Activated CD8-positive, alpha-beta T cell treated with anti-CD3 and anti-CD28 coated beads for 36 hours (primary cell): Measurements from ENCODE around the gene TSC22D3. TPM values are rescaled to one million over a fixed set of nuclear protein-coding genes. Genes with fewer than 3 reads are reported as not detected.

Source experiments
- ATAC-seq: fragments of 200-7000 bp; cut with Tn5 transposase; one replicate; pipeline ENCODE4 v1.10.0; 2021; ENCODE audit warnings: mild to moderate bottlenecking, moderate library complexity
- CTCF ChIA-PET: fragments of 350-600 bp; sonication (Branson Sonifier 250); formaldehyde crosslinking; loops from one replicate; lab custom pipeline; 2021; ENCODE audit warnings: antibody characterized with exemption; lab: Charles Lee
- POLR2A ChIA-PET: fragments of 350-600 bp; sonication (Branson Sonifier 250); formaldehyde crosslinking; loops from one replicate; lab custom pipeline; 2021; ENCODE audit warnings: antibody characterized with exemption; lab: Charles Lee
- DNase-seq: peaks from one replicate; pipeline ENCODE4 v3.0.0-alpha.2; 2020
- H3K27ac Mint-ChIP-seq: one replicate; pipeline ENCODE4 v1.8.0; 2021; ENCODE audit warnings: mild to moderate bottlenecking, mixed read lengths
- H3K27me3 Mint-ChIP-seq: one replicate; pipeline ENCODE4 v1.8.0; 2021; ENCODE audit warnings: mixed read lengths
- H3K36me3 Mint-ChIP-seq: one replicate; pipeline ENCODE4 v1.8.0; 2021; ENCODE audit warnings: low read depth, mixed read lengths
- H3K4me1 Mint-ChIP-seq: one replicate; pipeline ENCODE4 v1.8.0; 2021; ENCODE audit warnings: low read depth, mixed read lengths
- H3K4me3 Mint-ChIP-seq: one replicate; pipeline ENCODE4 v1.8.0; 2021; ENCODE audit warnings: mild to moderate bottlenecking, moderate library complexity, mixed read lengths
- H3K9me3 Mint-ChIP-seq: one replicate; pipeline ENCODE4 v1.8.0; 2021; ENCODE audit warnings: mixed read lengths
- intact Hi-C: fragments of 100-400 bp; cut with micrococcal nuclease; formaldehyde crosslinking; loops from one replicate; pipeline ENCODE4 v1.10.0; 2022
- total RNA-seq, 2 experiments: library from RNA; stranded (reverse); gene quantifications; one replicate each; pipeline ENCODE4 v1.2.3, GENCODE V29; 2021
- TF ChIP-seq, protein P1 (sequence below): fragments of 200-600 bp; IDR thresholded peaks from one replicate; pipeline ENCODE4 v1.8.0; 2022; ENCODE audit warnings: antibody characterized with exemption, mild to moderate bottlenecking

The TSC22D3 gene
- total RNA-seq, 2 experiments from 2014 or later, result 47.2 to 50.5 TPM

DNA sequence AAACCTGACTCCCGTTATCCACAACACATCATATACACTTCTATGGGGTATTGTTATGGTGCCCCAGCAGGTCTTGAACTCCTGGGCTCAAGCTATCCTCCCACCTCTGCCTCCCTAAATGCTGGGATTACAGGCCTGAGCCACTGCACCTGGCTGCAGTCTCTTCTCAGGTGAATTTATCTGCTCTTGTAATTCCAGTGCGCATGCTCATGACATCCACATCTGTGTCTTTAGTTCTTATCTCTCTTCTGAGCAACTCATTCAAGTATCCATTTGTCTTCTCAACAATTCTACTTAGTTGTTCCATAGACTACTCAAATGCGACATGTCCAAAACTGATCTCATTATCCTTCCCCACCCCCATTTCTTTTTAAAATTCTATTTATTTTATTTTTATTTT, 29.6 kb upstream of the TSC22D3 start:
- Mint-ChIP-seq H3K27me3 (peaks cover 1% of the 10 kb centered on the region), H3K4me3 (no peak overlapping the region), H3K27ac (no peak overlapping the region), H3K4me1 (no peaks in the 10 kb centered on the region), H3K9me3 (no peaks in the 10 kb centered on the region), H3K36me3 (no peaks in the 10 kb centered on the region)
- TF ChIP-seq, protein P1, sequence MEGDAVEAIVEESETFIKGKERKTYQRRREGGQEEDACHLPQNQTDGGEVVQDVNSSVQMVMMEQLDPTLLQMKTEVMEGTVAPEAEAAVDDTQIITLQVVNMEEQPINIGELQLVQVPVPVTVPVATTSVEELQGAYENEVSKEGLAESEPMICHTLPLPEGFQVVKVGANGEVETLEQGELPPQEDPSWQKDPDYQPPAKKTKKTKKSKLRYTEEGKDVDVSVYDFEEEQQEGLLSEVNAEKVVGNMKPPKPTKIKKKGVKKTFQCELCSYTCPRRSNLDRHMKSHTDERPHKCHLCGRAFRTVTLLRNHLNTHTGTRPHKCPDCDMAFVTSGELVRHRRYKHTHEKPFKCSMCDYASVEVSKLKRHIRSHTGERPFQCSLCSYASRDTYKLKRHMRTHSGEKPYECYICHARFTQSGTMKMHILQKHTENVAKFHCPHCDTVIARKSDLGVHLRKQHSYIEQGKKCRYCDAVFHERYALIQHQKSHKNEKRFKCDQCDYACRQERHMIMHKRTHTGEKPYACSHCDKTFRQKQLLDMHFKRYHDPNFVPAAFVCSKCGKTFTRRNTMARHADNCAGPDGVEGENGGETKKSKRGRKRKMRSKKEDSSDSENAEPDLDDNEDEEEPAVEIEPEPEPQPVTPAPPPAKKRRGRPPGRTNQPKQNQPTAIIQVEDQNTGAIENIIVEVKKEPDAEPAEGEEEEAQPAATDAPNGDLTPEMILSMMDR, result no peak
- ATAC-seq (no peak), DNase-seq (no peak)
- ChIA-PET POLR2A (no interaction called here), CTCF (no interaction called here)
- intact Hi-C loops, result no loop called here

DNA sequence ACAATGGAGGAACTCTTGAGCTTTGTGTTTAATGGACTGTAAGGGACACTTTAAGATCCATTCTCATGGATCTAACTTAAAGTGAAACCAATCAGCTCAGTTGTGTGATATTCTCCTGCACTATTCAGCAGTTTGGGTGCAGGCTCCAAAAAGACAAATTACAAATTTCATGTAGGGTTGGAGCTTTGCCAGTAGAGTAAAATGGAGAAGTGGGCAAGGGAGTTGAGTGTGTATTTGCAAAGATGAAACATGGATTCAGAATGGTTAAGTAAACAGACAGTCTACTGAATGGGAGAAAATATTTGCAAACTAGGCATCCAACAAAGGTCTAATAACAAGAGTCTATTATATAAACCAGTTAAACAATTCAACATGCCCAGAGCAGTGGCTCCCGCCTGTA, 28.8 kb upstream of the TSC22D3 start:
- Mint-ChIP-seq H3K27me3 (peaks cover 1% of the 10 kb centered on the region), H3K27ac (no peak overlapping the region), H3K4me1 (no peaks in the 10 kb centered on the region), H3K36me3 (no peaks in the 10 kb centered on the region), H3K4me3 (no peak overlapping the region), H3K9me3 (no peaks in the 10 kb centered on the region)
- ATAC-seq (no peak), DNase-seq (no peak)
- ChIA-PET POLR2A (no interaction called here), CTCF (no interaction called here)
- intact Hi-C loops, result no loop called here
- TF ChIP-seq, protein P1, result no peak

DNA sequence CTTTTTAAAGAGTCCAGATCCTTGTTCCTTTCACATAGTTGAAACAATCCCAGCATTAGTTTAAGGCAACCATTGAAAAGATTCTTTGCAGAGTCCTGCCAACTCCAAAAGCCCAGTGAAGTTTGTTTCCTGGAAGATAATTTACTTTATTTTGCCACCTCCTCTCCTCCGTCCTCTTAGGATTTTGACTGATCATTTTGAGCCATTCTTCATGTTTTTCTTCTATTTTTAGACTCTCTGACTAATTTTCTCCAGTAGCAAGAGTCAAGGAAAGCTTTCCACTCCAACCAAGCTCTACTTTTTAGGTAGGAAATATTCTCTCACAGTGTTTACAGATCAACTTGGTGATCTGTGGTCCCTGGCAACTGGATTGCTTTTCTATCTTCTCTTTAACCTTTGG, 12.2 kb upstream of the TSC22D3 start:
- Mint-ChIP-seq H3K4me3 (no peak overlapping the region), H3K27ac (no peak overlapping the region), H3K9me3 (no peaks in the 10 kb centered on the region), H3K36me3 (no peaks in the 10 kb centered on the region), H3K4me1 (no peaks in the 10 kb centered on the region), H3K27me3 (peaks cover 3% of the 10 kb centered on the region)
- ChIA-PET POLR2A (no interaction called here), CTCF (interaction anchor here (0.8 to 1.2 kb wide), 2 partner anchors 11 to 132 kb away, joined by 3 to 8 read pairs; partner anchors contain the start of gene NCBP2L)
- intact Hi-C loops, result no loop called here
- DNase-seq (no peak), ATAC-seq (no peak)
- TF ChIP-seq, protein P1, result no peak

DNA sequence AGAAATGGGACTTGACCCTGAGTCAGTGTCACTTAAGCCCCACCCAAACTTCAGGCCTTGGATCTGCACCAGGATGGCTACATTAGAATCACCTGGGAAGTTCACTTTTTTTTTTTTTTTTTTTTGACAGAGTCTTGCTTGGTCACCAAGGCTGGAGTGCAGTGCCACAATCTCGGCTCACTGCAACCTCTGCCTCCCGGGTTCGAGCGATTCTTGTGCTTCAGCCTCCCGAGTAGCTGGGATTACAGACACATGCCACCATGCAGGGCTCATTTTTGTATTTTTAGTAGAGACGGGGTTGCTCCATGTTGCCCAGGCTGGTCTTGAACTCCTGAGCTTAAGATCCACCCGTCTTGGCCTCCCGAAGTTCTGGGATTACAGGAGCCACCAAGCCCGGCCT, 4.9 kb upstream of the TSC22D3 start:
- ATAC-seq, result no peak
- CTCF ChIA-PET, result interaction anchor here (9.3 kb wide), 1 partner anchor 123 kb away, joined by 181 read pairs; no protein-coding TSS in a partner anchor

DNA sequence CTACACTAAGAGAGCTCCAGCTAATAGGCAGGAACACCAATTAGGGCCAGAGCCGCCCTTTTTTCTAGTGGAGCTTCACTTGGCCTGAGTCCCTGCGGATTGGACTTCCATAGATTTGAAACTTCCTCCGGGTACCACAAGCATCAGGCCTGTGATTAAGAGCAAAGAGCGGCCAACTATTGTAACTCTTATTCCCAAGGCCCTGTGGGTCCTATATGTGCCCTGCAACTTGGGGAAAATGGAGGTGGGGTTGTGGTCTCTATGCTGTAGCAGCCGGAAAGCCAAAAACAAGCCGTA, 1.9 kb upstream of the TSC22D3 start, which contains the start of gene NCBP2L:
Gene NCBP2L (plus strand): TSS at position 198 of the 297 bp plus-strand sequence. CDS start 16,488 bp downstream, outside the sequence.
- ChIA-PET POLR2A (interaction anchor here (1.8 kb wide), 1 partner anchor 104 kb away, joined by 5 read pairs; no protein-coding TSS in a partner anchor), CTCF (interaction anchor here (0.6 to 9.3 kb wide), 26 partner anchors 8 to 301 kb away, joined by 3 to 181 read pairs (median 8); partner anchors contain the start of gene PRPS1)
- TF ChIP-seq, protein P1, result no peak
- H3K27me3 Mint-ChIP-seq, result no peaks in the 10 kb centered on the region
- no peaks in the 10 kb centered on the region for H3K9me3 Mint-ChIP-seq
- H3K27ac Mint-ChIP-seq, result peak within 1 kb of the TSS; percentile 85
- DNase-seq, result no peak
- intact Hi-C loops, result loop anchor here (1.0 to 10.0 kb wide), 6 partner anchors 63 to 323 kb away; no protein-coding TSS in a partner anchor
- ATAC-seq, result no peak
- peak within 1 kb of the TSS; percentile 82 for H3K4me3 Mint-ChIP-seq
- H3K36me3 Mint-ChIP-seq, result no peaks in the 10 kb centered on the region
- H3K4me1 Mint-ChIP-seq, result peaks cover 10% of the 10 kb centered on the region

More for the DNA sequence above, 4.9 kb upstream of the TSC22D3 start:
- Mint-ChIP-seq H3K4me1 (peaks cover 5% of the 10 kb centered on the region), H3K4me3 (no peak overlapping the region), H3K27ac (no peak overlapping the region), H3K36me3 (no peaks in the 10 kb centered on the region), H3K27me3 (no peaks in the 10 kb centered on the region), H3K9me3 (no peaks in the 10 kb centered on the region)
- TF ChIP-seq, protein P1, result no peak
- DNase-seq, result no peak
- intact Hi-C loops, result no loop called here
- POLR2A ChIA-PET, result no interaction called here
